HEK293 (cell line): ENCODE measurements around the gene FRY.

ENCODE experiments used
- CTCF ChIA-PET: fragments of 350-600 bp; formaldehyde crosslinking; extraction: SDS; loops from one replicate; lab custom pipeline; 2021; ENCODE audit warnings: antibody characterized with exemption; lab: Yijun Ruan, JAX
- POLR2A ChIA-PET: fragments of 300-600 bp; formaldehyde crosslinking; extraction: SDS; loops from one replicate; lab custom pipeline; 2020; ENCODE audit warnings: antibody characterized with exemption, inconsistent platforms; lab: Yijun Ruan, JAX
- H3K27ac ChIP-seq: fragments of 200-500 bp; sonication (Bioruptor generic); 2 replicates; pipeline ENCODE4 v1.5.1; 2014; ENCODE audit warnings: low read depth, low read length, control low read depth, inconsistent platforms; ENCODE audit errors: extremely low read depth
- H3K36me3 ChIP-seq, 2 experiments: fragments of 200-500 bp in 1 of 2; sonication (Bioruptor generic) in 1 of 2; 1 replicate in 1 of 2; 2 replicates in 1 of 2; pipeline ENCODE4 v1.5.1; 2014 to 2017; ENCODE audit warnings: inconsistent platforms in 2 of 2, low read length in 2 of 2; ENCODE audit not compliant: control insufficient read depth in 2 of 2, insufficient read depth in 1 of 2
- H3K4me1 ChIP-seq: fragments of 200-500 bp; sonication (Bioruptor generic); 2 replicates; pipeline ENCODE4 v1.5.1; 2014; ENCODE audit warnings: mild to moderate bottlenecking, low read length, inconsistent platforms; ENCODE audit not compliant: control insufficient read depth, insufficient read depth
- H3K4me3 ChIP-seq: 2 replicates; pipeline ENCODE4 v1.5.1; 2011; ENCODE audit warnings: low read depth, mild to moderate bottlenecking, control low read depth, low read length, moderate library complexity
- H3K9me3 ChIP-seq: fragments of 200-500 bp; sonication (Bioruptor generic); 2 replicates; pipeline ENCODE4 v1.5.1; 2014; ENCODE audit warnings: low read depth, low read length, inconsistent platforms; ENCODE audit not compliant: control insufficient read depth, insufficient read depth
- BCL11B ChIP-seq: fragments of 450-650 bp; formaldehyde crosslinking; IDR thresholded peaks from 2 replicates; pipeline ENCODE4 v1.5.1; 2016; ENCODE audit warnings: low read depth, missing biosample characterization, missing genetic modification characterization
- EGR2 ChIP-seq: fragments of 450-650 bp; formaldehyde crosslinking; IDR thresholded peaks from 2 replicates; pipeline ENCODE4 v1.5.1; 2016; ENCODE audit warnings: low read depth, missing biosample characterization, missing genetic modification characterization
- KLF16 ChIP-seq: fragments of 450-650 bp; formaldehyde crosslinking; IDR thresholded peaks from 2 replicates; pipeline ENCODE4 v1.5.1; 2017; ENCODE audit warnings: missing biosample characterization, missing genetic modification characterization
- SP2 ChIP-seq: fragments of 450-650 bp; formaldehyde crosslinking; IDR thresholded peaks from 2 replicates; pipeline ENCODE4 v1.5.1; 2016; ENCODE audit warnings: missing biosample characterization, missing genetic modification characterization
- ZBTB20 ChIP-seq: fragments of 450-650 bp; formaldehyde crosslinking; IDR thresholded peaks from 2 replicates; pipeline ENCODE4 v1.5.1; 2016; ENCODE audit warnings: missing biosample characterization, missing genetic modification characterization
- ZBTB7A ChIP-seq: fragments of 450-650 bp; formaldehyde crosslinking; IDR thresholded peaks from 2 replicates; pipeline ENCODE4 v1.5.1; 2016; ENCODE audit warnings: low read depth, missing biosample characterization, missing genetic modification characterization
- ZNF174 ChIP-seq: fragments of 450-650 bp; formaldehyde crosslinking; IDR thresholded peaks from 2 replicates; pipeline ENCODE4 v1.5.0; 2017; ENCODE audit warnings: missing biosample characterization, mild to moderate bottlenecking, missing genetic modification characterization
- ZNF292 ChIP-seq: fragments of 450-650 bp; formaldehyde crosslinking; IDR thresholded peaks from 2 replicates; pipeline ENCODE4 v1.5.1; 2016; ENCODE audit warnings: low read depth, missing biosample characterization, missing genetic modification characterization, borderline replicate concordance
- ZNF37A ChIP-seq: fragments of 450-650 bp; IDR thresholded peaks from 2 replicates; pipeline ENCODE4 v1.5.1; 2018; ENCODE audit warnings: missing biosample characterization, missing genetic modification characterization
- ZNF521 ChIP-seq: fragments of 450-650 bp; formaldehyde crosslinking; IDR thresholded peaks from 2 replicates; pipeline ENCODE4 v1.5.1; 2017; ENCODE audit warnings: missing biosample characterization, mild to moderate bottlenecking, missing genetic modification characterization
- ZNF621 ChIP-seq: fragments of 450-650 bp; formaldehyde crosslinking; IDR thresholded peaks from 2 replicates; pipeline ENCODE4 v1.5.1; 2017; ENCODE audit warnings: missing biosample characterization, missing genetic modification characterization
- ZNF658 ChIP-seq: fragments of 450-650 bp; formaldehyde crosslinking; IDR thresholded peaks from 2 replicates; pipeline ENCODE4; 2016; ENCODE audit warnings: missing biosample characterization, missing genetic modification characterization
- ZNF776 ChIP-seq: fragments of 450-650 bp; formaldehyde crosslinking; IDR thresholded peaks from 2 replicates; pipeline ENCODE4 v1.5.0; 2017; ENCODE audit warnings: missing biosample characterization, missing genetic modification characterization, borderline replicate concordance
- ZNF785 ChIP-seq: fragments of 450-650 bp; formaldehyde crosslinking; IDR thresholded peaks from 2 replicates; pipeline ENCODE4 v1.5.1; 2016; ENCODE audit warnings: missing biosample characterization, missing genetic modification characterization
- TF ChIP-seq, protein P1 (sequence below): IDR thresholded peaks from 2 replicates; pipeline ENCODE4 v1.6.1; 2011; ENCODE audit warnings: mild to moderate bottlenecking, low read depth, low read length, borderline replicate concordance
- TF ChIP-seq, protein P2 (sequence below): fragments of 450-650 bp; formaldehyde crosslinking; IDR thresholded peaks from 2 replicates; pipeline ENCODE4 v1.5.1; 2016; ENCODE audit warnings: missing biosample characterization, missing genetic modification characterization
- TF ChIP-seq, protein P3 (sequence below): fragments of 450-650 bp; IDR thresholded peaks from 2 replicates; pipeline ENCODE4 v1.5.1; 2018; ENCODE audit warnings: missing biosample characterization, mild to moderate bottlenecking, missing genetic modification characterization
- TF ChIP-seq, protein P4 (sequence below): fragments of 450-650 bp; formaldehyde crosslinking; IDR thresholded peaks from 2 replicates; pipeline ENCODE4 v1.5.1; 2016; ENCODE audit warnings: missing biosample characterization, missing genetic modification characterization

The FRY gene

DNA sequence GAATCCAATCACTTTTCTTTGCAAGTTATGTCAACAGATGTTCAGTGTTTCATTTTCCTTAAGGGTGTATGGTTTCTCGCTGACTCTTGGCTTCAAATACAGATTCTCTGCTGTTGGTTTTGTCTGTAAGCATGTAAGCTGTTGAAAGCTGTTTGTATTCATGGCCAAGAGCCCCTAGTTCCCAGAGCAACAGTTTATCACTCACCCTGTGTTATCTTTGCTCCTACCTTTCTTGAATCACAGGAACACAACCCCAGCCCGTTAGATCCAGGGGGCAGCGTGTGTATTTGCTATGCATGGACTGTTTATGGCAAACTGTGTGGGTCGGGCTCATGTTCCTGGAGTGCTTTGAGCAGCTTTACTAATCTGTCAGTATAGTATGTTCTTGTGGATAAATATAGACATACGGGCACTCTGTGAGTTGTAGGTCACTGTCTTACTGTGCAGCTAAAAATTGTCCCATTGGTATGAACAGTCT, 28.9 kb downstream of the FRY start:
- CTCF ChIA-PET = interaction anchor here (1.0 kb wide), 2 partner anchors 10 to 104 kb away, joined by 3 to 4 read pairs; no protein-coding TSS in a partner anchor
- POLR2A ChIA-PET = no interaction called here
- H3K4me1 ChIP-seq = no peaks in the 10 kb centered on the region

DNA sequence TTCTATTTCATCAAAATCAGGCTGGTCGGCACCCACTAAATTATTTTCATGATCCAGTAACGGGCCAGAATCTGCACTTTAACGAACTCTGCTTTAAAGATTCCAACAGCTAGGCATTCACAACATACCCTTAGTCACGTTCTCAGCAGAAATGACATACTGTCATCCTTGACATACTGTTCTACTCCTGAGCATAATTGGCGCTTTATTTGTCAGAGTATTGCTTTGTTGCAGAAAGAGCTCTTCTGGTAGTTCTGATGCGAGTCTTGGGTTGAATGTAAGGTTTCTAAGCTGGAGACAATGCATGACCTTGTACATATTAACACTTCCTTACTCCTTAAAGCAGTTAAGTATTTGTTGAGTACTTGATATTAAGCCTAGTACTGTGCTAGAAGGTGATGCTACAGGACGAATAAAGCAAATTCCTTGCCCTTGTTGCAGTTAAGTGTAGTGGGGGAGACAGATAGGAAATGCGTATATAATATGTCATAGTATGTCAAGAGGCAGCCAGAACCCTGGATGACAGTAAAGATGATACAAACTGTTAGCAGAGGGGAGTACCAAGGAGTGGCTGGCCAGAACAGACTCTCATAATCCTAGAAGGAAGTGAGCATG, 32.2 kb downstream of the FRY start:
- Histone ChIP-seq H3K36me3 (no peaks in the 10 kb centered on the region), H3K4me1 (no peaks in the 10 kb centered on the region), H3K9me3 (no peaks in the 10 kb centered on the region), H3K27ac (no peak overlapping the region), H3K4me3 (no peak overlapping the region)
- CTCF ChIA-PET = no interaction called here
- POLR2A ChIA-PET = no interaction called here
- no peak for TF ChIP-seq ZNF621 (tag by site-specific recombination)
- no peak for TF ChIP-seq ZNF776 (tag by site-specific recombination)
- TF ChIP-seq, protein P1, sequence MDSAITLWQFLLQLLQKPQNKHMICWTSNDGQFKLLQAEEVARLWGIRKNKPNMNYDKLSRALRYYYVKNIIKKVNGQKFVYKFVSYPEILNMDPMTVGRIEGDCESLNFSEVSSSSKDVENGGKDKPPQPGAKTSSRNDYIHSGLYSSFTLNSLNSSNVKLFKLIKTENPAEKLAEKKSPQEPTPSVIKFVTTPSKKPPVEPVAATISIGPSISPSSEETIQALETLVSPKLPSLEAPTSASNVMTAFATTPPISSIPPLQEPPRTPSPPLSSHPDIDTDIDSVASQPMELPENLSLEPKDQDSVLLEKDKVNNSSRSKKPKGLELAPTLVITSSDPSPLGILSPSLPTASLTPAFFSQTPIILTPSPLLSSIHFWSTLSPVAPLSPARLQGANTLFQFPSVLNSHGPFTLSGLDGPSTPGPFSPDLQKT = no peak
- TF ChIP-seq EGR2 (tag by site-specific recombination) = no peak
- no peak for TF ChIP-seq ZBTB7A (tag by site-specific recombination)
- no peak for TF ChIP-seq ZNF292
- no peak for TF ChIP-seq KLF16 (tag by site-specific recombination)
- TF ChIP-seq, protein P2, sequence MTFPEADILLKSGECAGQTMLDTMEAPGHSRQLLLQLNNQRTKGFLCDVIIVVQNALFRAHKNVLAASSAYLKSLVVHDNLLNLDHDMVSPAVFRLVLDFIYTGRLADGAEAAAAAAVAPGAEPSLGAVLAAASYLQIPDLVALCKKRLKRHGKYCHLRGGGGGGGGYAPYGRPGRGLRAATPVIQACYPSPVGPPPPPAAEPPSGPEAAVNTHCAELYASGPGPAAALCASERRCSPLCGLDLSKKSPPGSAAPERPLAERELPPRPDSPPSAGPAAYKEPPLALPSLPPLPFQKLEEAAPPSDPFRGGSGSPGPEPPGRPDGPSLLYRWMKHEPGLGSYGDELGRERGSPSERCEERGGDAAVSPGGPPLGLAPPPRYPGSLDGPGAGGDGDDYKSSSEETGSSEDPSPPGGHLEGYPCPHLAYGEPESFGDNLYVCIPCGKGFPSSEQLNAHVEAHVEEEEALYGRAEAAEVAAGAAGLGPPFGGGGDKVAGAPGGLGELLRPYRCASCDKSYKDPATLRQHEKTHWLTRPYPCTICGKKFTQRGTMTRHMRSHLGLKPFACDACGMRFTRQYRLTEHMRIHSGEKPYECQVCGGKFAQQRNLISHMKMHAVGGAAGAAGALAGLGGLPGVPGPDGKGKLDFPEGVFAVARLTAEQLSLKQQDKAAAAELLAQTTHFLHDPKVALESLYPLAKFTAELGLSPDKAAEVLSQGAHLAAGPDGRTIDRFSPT (tag by site-specific recombination) = no peak
- TF ChIP-seq ZNF37A (tag by site-specific recombination) = no peak
- no peak for TF ChIP-seq SP2 (tag by site-specific recombination)
- TF ChIP-seq ZBTB20 (tag by site-specific recombination) = no peak

More for the DNA sequence above, 28.9 kb downstream of the FRY start:
- TF ChIP-seq BCL11B (tag by site-specific recombination) (no peak), ZBTB7A (tag by site-specific recombination) (no peak), ZNF785 (tag by site-specific recombination) (no peak), ZNF174 (tag by site-specific recombination) (no peak), ZNF658 (tag by site-specific recombination) (no peak), ZNF521 (tag by site-specific recombination) (no peak)
- TF ChIP-seq, protein P3, sequence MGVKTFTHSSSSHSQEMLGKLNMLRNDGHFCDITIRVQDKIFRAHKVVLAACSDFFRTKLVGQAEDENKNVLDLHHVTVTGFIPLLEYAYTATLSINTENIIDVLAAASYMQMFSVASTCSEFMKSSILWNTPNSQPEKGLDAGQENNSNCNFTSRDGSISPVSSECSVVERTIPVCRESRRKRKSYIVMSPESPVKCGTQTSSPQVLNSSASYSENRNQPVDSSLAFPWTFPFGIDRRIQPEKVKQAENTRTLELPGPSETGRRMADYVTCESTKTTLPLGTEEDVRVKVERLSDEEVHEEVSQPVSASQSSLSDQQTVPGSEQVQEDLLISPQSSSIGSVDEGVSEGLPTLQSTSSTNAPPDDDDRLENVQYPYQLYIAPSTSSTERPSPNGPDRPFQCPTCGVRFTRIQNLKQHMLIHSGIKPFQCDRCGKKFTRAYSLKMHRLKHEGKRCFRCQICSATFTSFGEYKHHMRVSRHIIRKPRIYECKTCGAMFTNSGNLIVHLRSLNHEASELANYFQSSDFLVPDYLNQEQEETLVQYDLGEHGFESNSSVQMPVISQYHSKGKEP (tag by site-specific recombination) = no peak
- TF ChIP-seq, protein P4, sequence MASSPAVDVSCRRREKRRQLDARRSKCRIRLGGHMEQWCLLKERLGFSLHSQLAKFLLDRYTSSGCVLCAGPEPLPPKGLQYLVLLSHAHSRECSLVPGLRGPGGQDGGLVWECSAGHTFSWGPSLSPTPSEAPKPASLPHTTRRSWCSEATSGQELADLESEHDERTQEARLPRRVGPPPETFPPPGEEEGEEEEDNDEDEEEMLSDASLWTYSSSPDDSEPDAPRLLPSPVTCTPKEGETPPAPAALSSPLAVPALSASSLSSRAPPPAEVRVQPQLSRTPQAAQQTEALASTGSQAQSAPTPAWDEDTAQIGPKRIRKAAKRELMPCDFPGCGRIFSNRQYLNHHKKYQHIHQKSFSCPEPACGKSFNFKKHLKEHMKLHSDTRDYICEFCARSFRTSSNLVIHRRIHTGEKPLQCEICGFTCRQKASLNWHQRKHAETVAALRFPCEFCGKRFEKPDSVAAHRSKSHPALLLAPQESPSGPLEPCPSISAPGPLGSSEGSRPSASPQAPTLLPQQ (tag by site-specific recombination) = no peak
- Histone ChIP-seq H3K36me3 (no peaks in the 10 kb centered on the region), H3K9me3 (no peaks in the 10 kb centered on the region), H3K4me3 (no peak overlapping the region), H3K27ac (no peak overlapping the region)
